GM12892 (cell line): Measurements from ENCODE around the gene EFCAB11.
"Not testable (repeated sequence)": the region's sequence is repeated elsewhere in the genome, so short reads cannot be mapped to it uniquely, and the experiment has no call there.

Experiments
- POLR2AphosphoS5 ChIP-seq: IDR thresholded peaks from 2 replicates; pipeline ENCODE4 v1.6.1; 2011; ENCODE audit warnings: low read depth, low read length, control low read depth
- TAF1 ChIP-seq: IDR thresholded peaks from 2 replicates; pipeline ENCODE4 v1.6.1; 2011; ENCODE audit warnings: low read depth, mild to moderate bottlenecking, control low read depth, low read length, borderline replicate concordance

GRCh38 chr14:89891721-89892120, 62.8 kb downstream of the EFCAB11 start:
- TF ChIP-seq TAF1, POLR2AphosphoS5: not testable (repeated sequence)
